Activated CD4-positive, alpha-beta T cell treated with anti-CD3 and anti-CD28 coated beads, Interleukin-2, amount 50 U/mL, for 1 hour (primary cell): ENCODE results near the gene OBI1.

Experiments used
- DNase-seq: peaks from one replicate; pipeline ENCODE4 v3.0.0-alpha.2; 2020

OBI1 gene

DNA sequence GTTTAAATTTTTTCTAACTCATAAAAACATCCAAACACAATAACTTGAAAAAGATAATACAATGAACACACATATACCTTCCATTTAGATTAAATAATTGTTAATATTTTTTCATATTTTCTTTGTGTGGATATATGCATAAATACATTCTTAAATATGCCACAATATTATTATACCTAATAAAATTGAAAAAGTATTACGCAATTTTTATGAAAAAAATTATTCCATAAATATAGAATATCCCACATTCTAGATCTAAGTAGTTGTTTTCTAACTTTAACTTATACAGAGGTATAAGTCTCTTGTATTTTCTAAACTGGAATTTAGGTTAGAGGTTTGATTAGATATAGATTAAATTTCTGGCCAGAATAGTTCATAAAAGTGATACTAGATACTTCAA, 89.9 kb downstream of the OBI1 start:
- DNase-seq: no peak

DNA sequence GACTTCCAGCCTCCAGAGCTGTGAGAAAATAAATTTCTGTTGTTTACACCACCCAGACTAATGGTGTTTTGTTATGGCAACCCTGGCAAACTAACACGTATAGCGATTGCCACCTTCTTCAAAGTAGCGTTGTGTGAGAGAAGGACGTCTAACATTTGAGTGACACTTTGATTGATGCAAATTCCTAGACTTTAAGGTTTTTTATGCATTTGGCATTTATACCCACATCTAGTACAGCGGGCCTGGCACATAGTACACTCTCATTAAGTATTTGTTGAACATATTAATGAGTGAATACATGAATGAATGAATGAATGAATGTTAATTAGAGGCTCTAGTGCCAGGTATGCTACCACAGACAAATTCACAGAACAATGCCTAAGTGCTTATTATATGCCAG, 92.3 kb downstream of the OBI1 start:
- no peak for DNase-seq
